NCI-H2171 treated with DMSO at 0.1 percent for 48 hours (cell line): Measurements from ENCODE around the gene DHRS4L2.
"Not testable (repeated sequence)": the region's sequence is repeated elsewhere in the genome, so short reads cannot be mapped to it uniquely, and the experiment has no call there.

Experiments
- DNase-seq: peaks from one replicate; lab custom pipeline; 2025; lab: John Stamatoyannopoulos, UW

Gene DHRS4L2

GRCh38 chr14:23988607-23989363 lies at the start of gene DHRS4L2:
Gene DHRS4L2, plus strand, starts transcription at chr14:23988929. Its CDS starts 19 bp downstream, at chr14:23988948.
- DNase-seq = peak; percentile 72

- DNase-seq = no peak
These were observed 49.0 kb upstream of the DHRS4L2 start for GRCh38 chr14:23939607-23940326.

DNA sequence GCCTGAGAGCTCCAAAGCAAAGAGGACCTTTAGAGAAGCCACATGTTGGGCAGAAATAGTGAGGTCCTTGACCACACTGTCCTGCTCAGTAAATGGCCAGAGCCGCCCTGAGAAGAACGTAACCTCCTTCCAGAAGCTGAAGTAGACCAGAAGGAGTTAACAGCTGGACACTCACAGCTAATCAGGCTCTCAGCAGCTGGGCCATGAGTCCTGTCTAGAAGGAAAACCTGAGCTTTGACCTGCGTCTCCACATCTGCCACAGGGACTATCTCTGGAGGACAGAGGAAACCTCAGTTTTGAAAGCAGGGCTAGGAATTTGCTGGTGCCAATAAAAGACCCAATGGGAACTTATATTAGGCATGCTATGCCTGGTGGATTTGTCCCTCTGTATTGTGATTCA lies 47.5 kb upstream of the DHRS4L2 start:
- no peak for DNase-seq

GRCh38 chr14:23941669-23942068 lies 47.1 kb upstream of the DHRS4L2 start:
- DNase-seq = no peak

DNA sequence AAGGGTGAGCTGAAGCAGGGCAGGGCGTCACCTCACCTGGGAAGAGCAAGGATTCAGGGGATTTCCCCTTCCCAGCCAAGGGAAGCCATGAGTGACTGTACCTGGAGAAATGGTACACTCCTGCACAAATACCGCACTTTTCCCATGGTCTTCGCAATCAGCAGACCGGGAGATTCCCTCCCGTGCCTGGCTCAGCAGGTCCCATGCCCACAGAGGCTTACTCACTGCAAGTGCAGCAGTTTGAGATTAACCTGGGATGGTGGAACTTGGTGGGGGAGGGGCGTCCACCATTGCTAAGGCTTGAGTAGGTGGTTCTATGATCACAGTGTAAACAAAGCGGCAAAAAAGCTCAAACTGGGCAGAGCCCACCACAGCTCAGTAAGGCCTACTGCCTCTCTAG lies 46.1 kb upstream of the DHRS4L2 start:
- DNase-seq = no peak

DNA sequence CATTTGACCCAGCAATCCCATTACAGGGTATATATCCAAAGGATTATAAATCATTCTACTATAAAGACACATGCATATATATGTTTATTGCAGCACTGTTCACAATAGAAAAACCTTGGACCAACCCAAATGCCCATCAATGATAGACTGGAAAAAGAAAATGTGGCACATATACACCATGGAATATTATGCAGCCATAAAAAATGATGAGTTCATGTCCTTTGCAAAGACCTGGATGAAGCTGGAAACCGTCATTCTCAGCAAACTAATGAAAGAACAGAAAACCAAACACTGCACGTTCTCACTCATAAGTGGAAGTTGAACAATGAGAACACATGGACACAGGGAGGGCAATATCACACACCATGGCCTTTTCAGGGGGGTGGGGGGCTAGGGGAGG lies 39.7 kb upstream of the DHRS4L2 start:
- not testable (repeated sequence) for DNase-seq

DNA sequence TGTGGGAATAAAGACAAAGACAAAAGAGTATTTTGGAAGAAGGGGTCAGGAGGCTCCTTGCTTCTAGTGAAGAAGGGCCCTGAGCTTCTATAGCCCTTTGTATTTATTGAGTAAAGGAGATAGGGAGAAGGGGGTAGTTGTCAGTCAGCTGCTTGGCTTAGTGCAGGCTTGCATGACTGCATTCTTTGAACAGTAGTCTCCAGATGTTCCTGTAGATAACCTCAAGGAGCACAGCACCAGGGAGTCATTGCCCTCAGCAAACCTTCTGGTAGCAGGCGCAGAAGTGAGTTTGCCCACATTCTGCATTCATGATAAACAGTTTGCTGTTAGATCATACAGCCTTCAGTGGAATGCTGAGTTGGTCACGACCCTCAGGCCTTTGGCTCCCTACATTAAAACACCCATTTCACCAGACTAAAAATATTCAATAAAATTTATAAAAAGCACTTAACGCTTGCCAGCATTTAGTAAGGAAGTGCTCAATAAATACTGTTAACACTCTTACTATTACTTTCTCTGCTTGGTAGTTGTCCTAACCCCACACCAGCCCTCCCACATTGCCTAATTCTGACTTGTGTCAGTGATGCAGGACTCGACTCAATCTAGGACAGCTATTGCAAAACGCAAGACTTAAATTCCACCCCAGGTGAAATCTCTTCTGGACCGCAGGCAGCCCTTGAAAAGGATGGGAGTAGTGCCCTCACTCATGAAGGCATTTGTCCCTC lies 38.2 kb upstream of the DHRS4L2 start:
- DNase-seq = no peak

DNA sequence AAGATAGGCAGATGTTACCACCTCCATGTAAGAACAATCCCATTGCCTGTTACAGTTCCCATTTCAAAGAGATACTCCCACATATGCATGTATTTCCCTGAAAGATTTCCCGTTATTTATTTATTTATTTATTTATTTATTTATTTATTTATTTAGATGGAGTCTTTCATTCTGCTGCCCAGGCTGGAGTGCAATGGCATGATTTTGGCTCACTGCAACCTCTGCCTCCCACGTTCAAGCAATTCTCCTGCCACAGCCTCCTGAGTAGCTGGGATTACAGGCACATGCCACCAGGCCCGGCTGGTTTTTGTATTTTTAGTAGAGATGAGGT lies 37.6 kb upstream of the DHRS4L2 start:
- not testable (repeated sequence) for DNase-seq

DNA sequence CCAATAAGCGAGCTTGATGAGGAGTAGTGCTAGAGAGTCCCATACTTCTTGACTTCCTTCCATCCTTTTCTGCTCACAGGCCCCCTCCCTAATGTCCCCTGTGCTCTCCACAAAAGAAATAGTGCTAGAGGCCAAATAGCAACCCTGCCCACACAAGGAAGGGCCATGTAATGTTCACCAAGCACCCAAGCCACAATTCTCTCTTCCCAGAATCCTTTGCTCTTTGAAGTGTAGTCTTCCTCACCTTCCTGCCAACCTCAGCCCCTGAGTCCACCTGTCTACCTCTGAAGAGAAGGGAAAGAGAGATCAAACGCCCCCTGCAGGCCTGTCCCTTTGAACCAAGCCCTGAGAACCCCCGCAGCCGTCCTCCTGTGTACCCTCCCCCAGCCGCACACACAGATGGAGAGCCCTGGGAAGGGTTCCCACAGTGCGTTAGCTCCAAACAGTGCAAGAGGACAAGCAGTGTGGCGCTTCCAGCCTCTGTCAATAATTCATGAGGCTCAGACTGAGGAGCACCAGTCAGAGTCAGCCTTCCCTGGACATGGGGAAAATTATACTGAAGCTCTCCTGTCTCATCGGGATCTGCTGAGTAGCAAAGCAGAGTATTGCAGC lies 37.0 kb upstream of the DHRS4L2 start:
- DNase-seq = no peak

GRCh38 chr14:23953116-23953463 lies 35.6 kb upstream of the DHRS4L2 start:
- not testable (repeated sequence) for DNase-seq

- DNase-seq = peak; percentile 96
These were observed 35.1 kb upstream of the DHRS4L2 start, which contains the start of gene DHRS4 for GRCh38 chr14:23953464-23954278. Gene DHRS4, plus strand, starts transcription at chr14:23953770. Its CDS starts 19 bp downstream, at chr14:23953789.

- DNase-seq = not testable (repeated sequence)
These were observed 34.5 kb upstream of the DHRS4L2 start for GRCh38 chr14:23954279-23954614.

DNA sequence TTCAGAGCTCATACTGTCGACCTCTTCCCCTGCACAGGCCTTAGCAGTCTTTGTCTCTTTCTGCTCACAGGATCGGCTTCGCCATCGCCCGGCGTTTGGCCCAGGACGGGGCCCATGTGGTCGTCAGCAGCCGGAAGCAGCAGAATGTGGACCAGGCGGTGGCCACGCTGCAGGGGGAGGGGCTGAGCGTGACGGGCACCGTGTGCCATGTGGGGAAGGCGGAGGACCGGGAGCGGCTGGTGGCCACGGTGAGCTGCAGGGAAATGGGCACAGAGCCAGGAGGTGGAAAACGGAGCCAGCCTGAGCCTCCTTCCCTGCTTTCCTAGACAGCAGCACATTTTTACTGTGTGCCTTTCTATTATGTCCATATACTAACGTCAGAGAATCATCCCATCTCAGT lies 33.8 kb upstream of the DHRS4L2 start:
- peak; percentile 31 for DNase-seq

- not testable (repeated sequence) for DNase-seq
These were observed 32.9 kb upstream of the DHRS4L2 start for GRCh38 chr14:23955811-23956210.

DNA sequence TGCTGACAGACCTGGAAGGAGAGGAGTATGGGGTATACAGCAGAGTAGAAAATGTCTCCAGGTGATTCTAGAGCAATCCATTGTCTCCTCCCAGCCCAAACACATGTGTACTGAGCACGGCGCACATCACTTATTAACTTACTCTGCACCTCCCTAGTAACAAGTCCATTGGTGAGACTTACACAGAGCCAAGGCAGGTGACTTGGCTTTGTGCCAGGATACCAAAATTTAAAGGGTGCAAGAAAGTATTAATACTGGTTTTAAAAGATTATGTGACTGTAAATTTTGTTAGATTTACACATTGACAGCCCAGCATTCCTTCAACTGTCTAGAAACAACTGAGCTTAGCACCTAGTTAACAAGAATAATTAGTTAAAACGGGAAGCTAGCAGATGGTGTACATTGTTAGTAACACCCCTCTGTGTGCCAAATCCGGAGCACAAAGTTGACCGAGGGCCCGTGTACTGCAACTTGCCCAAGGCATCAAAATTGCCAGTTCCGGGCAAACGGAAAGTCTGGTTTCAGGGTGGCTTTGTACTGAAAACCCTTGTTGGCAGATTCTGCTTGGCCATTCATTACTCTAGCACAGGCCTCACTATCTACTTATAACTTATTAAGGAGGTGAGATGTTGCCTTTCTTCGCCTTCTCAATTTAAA lies 30.7 kb upstream of the DHRS4L2 start:
- not testable (repeated sequence) for DNase-seq

DNA sequence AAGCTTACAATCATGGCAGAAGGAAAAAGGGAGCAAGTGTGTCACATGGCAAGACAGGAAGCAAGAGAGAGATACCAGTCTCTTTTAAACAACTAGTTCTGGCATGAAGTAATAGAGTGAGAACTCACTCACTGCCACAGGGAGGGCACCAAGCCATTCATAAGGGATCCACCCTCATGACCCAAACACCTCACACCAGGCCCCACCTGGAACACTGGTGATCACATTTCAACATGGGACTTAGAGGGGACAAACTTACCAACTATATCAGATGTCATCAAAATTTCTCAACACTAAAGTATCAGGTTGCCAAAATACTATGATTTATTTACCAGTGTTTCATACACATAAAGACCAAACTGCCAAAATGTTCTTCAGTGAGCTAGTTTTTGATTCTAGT lies 27.8 kb upstream of the DHRS4L2 start:
- DNase-seq = not testable (repeated sequence)

DNA sequence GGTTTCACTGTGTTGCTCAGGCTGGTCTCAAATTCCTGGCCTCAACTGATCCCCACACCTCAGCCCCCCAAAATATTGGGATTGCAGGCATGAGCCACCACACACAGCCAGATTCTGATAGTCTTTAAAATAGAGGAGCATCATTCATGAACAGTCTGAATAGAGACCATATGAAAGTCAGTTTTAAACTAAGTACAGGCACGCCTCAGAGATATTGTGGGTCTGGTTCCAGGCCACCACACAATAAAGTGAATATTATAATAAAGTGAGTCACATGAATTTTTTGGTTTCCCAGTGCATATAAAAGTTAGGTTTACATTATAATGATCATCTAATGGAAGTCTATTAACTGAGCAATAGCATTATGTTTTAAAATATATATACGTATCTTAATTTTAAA lies 27.0 kb upstream of the DHRS4L2 start:
- DNase-seq = not testable (repeated sequence)

DNA sequence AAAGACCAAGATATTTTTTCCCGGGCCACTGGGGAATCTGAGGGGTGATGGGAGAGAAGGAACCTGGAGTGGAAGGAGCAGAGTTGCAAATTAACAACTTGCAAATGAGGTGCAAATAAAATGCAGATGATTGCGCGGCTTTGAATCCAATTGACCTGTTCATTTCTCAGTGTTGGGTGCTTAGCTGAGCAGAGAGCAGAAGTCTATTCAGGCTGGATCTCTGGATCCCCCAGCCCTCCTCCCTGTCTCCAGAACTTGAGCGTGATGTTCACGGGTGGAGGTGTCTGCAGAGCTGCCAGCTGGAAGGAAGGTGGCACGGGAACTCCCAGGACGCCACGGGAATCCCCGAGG lies 19.6 kb upstream of the DHRS4L2 start:
- DNase-seq = not testable (repeated sequence)

GRCh38 chr14:23969481-23970282 lies 19.0 kb upstream of the DHRS4L2 start:
- peak; percentile 63 for DNase-seq

- DNase-seq = not testable (repeated sequence)
These were observed 18.5 kb upstream of the DHRS4L2 start for GRCh38 chr14:23970283-23970659.
